ENCODE data around the gene C22orf39. TPM values are rescaled to one million over a fixed set of nuclear protein-coding genes. Genes with fewer than 3 reads are reported as not detected.

The C22orf39 gene, protein sequence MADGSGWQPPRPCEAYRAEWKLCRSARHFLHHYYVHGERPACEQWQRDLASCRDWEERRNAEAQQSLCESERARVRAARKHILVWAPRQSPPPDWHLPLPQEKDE
- total RNA-seq, result 10 to 100 TPM; 26.6 to 50.7 (median 39.4) TPM

DNA sequence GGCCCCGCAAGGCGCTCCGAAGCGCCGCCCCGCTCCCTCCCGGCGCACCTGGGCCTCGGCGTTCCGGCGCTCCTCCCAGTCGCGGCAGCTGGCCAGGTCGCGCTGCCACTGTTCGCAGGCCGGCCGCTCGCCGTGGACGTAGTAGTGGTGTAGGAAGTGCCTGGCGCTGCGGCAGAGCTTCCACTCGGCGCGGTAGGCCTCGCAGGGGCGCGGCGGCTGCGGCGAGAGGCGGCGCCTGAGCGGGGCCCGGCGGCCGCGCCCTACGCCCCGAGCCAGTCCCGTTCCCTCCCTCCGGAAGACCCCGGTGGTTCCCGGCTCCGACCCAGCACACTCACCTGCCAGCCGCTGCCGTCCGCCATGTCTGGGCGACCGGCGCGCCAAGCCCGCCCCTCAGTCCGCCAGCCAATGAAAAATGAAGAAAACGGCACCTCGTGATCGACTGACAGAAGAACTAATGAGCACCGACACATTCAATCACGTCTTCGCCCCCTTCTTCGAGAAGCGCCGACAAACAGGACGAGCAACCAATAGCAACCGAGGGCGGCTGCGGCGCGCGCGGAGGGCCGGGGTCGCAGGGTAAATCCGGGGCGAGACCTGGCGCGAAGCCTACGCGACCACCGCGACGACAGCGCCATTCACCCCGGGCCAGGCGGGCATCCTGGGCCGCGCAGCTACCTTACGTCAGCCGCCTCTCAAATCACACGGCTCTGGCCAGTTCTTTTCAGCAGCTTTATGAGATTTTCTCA is at the start of gene C22orf39:
Gene C22orf39, minus strand, starts transcription at position 382 of the 746 bp plus-strand sequence. Its CDS starts 23 bp downstream, at position 359.
- Histone ChIP-seq H3K4me1 (peaks cover 16 to 23% (median 21%) of the 10 kb centered on the region in 4 donors), H3K27me3 (no peaks in the 10 kb centered on the region), H3K36me3 (peaks cover 0 to 9% (median 0%) of the 10 kb centered on the region in 4 donors), H3K4me3 (peak within 1 kb of the TSS; percentile 66 to 95 (median 76)), H3K9me3 (no peaks in the 10 kb centered on the region), H3K27ac (peak within 1 kb of the TSS; percentile 92 to 97 (median 96))
- in situ Hi-C loops (cut with MboI; ENCODE audit: low pct_ligation_motif_present in 1 of 4, low pct_unique_long_range_greater_than_20kb in 1 of 4, low sequenced_read_pairs in 3 of 4), result no loop called here
- intact Hi-C loops (cut with DNase I; ENCODE audit: low total_unique reads), result no loop called here
- 1% methylated on average over 82 of the region's 92 CpGs; no CpG with 5 or more reads in 1 of the 2 donors for WGBS, 2 donors (ENCODE audit: low coverage in 1 of 2)
- peak; percentile 92 for DNase-seq
- no peak for TF ChIP-seq EP300 (IDR thresholded peaks at IDR 0.05; ENCODE audit: low read depth)
- peak; percentile 80 to 94 (median 91) for TF ChIP-seq POLR2AphosphoS5 (IDR thresholded peaks at IDR 0.05)
- TF ChIP-seq, protein P1, sequence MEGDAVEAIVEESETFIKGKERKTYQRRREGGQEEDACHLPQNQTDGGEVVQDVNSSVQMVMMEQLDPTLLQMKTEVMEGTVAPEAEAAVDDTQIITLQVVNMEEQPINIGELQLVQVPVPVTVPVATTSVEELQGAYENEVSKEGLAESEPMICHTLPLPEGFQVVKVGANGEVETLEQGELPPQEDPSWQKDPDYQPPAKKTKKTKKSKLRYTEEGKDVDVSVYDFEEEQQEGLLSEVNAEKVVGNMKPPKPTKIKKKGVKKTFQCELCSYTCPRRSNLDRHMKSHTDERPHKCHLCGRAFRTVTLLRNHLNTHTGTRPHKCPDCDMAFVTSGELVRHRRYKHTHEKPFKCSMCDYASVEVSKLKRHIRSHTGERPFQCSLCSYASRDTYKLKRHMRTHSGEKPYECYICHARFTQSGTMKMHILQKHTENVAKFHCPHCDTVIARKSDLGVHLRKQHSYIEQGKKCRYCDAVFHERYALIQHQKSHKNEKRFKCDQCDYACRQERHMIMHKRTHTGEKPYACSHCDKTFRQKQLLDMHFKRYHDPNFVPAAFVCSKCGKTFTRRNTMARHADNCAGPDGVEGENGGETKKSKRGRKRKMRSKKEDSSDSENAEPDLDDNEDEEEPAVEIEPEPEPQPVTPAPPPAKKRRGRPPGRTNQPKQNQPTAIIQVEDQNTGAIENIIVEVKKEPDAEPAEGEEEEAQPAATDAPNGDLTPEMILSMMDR (IDR thresholded peaks at IDR 0.05), result no peak
- TF ChIP-seq POLR2A (IDR thresholded peaks at IDR 0.05), result peak; percentile 78

DNA sequence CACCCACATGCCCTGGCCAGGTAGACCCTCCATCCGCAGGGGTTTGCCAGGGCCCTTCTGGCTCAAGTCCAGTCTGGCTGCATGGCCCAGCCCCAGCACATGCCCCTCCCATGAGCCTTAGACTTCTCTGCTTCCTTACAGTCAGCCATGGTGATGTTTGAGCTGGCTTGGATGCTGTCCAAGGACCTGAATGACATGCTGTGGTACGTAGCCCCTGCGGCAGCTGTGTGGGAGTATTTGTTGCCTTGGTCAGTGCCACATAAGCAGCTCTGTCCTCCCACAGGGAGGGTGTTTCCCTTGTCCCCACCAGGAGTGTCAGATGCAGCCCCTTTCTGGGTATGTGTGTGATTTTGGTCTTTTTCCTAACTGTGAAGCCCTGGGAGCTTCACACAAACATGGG is 49.7 kb upstream of the C22orf39 start:
- H3K36me3 ChIP-seq, result no peaks in the 10 kb centered on the region
- intact Hi-C loops (cut with DNase I; ENCODE audit: low total_unique reads) (no loop called here), in situ Hi-C loops (cut with MboI; ENCODE audit: low pct_ligation_motif_present in 1 of 4, low pct_unique_long_range_greater_than_20kb in 1 of 4, low sequenced_read_pairs in 3 of 4) (no loop called here)
- no peak for DNase-seq
- 72% methylated on average over 3 of the region's 3 CpGs; no CpG with 5 or more reads in 1 of the 2 donors for WGBS, 2 donors (ENCODE audit: low coverage in 1 of 2)
- H3K27ac ChIP-seq, result no peak overlapping the region
- TF ChIP-seq POLR2A (IDR thresholded peaks at IDR 0.05) (no peak), POLR2AphosphoS5 (IDR thresholded peaks at IDR 0.05) (no peak), EP300 (IDR thresholded peaks at IDR 0.05; ENCODE audit: low read depth) (no peak)
- TF ChIP-seq, protein P1 (IDR thresholded peaks at IDR 0.05), result no peak
- H3K4me3 ChIP-seq, result no peak overlapping the region
- no peaks in the 10 kb centered on the region for H3K9me3 ChIP-seq
- H3K4me1 ChIP-seq, result no peaks in the 10 kb centered on the region
- no peaks in the 10 kb centered on the region for H3K27me3 ChIP-seq

DNA sequence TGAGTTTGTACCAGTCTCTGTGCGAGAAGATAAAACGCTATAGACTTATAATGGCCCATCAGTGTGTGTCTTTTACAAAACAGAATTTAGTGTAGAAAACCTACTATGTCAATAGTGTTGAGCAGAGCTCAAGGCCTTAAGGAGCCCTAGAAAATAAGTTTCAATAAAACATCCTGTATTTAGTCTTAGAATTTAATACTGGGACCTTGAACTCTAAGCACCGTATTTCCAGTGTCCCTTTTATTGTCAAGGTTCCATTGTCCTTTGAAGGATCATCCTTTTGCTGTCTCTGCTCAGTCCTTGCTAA is 48.8 kb upstream of the C22orf39 start:
- TF ChIP-seq POLR2A (IDR thresholded peaks at IDR 0.05), result no peak
- no peak for TF ChIP-seq POLR2AphosphoS5 (IDR thresholded peaks at IDR 0.05)
- H3K4me3 ChIP-seq, result no peak overlapping the region
- no peaks in the 10 kb centered on the region for H3K27me3 ChIP-seq
- intact Hi-C loops (cut with DNase I; ENCODE audit: low total_unique reads) (no loop called here), in situ Hi-C loops (cut with MboI; ENCODE audit: low pct_ligation_motif_present in 1 of 4, low pct_unique_long_range_greater_than_20kb in 1 of 4, low sequenced_read_pairs in 3 of 4) (no loop called here)
- DNase-seq, result no peak
- H3K27ac ChIP-seq, result no peak overlapping the region
- no peaks in the 10 kb centered on the region for H3K36me3 ChIP-seq
- 94 to 96% methylated on average over 3 of the region's 3 CpGs for WGBS, 2 donors (ENCODE audit: low coverage in 1 of 2)
- H3K4me1 ChIP-seq, result no peaks in the 10 kb centered on the region
- H3K9me3 ChIP-seq, result no peaks in the 10 kb centered on the region

DNA sequence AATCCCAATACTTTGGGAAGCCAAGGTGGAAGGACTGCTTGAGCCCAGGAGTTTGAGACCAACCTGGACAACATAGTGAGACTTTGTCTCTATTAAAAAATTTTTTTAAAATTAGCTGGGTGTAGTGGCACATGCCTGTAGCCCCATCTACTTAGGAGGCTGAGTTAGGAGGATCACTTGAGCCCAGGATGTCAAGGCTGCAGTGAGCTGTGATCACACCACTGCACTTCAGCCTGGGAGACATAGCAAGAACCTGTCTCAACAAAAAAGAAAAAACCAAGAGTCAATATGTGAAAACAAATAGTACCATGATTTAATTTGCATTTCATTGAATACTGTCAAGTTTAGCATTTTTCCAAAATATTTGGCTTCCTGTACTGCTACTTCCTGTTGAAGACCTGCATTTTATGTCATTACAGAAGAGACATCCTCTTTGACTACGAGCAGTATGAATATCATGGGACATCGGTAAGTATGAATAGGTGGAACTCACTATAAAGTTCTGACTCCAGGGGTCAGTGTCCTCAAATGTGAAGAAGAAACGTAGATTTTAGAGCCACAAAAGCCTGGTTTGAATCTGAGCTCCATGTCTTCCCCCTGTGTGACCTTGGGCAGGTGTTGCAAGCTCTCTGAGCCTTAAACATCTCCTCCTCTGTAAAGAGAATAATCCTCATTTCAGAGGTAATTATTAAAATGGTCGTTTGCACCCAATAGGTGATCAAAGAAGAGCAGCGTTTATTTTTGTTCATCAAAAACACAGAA is 48.2 kb upstream of the C22orf39 start:
- Histone ChIP-seq H3K27me3 (no peaks in the 10 kb centered on the region), H3K4me1 (no peaks in the 10 kb centered on the region), H3K36me3 (no peaks in the 10 kb centered on the region), H3K9me3 (no peaks in the 10 kb centered on the region), H3K27ac (no peak overlapping the region), H3K4me3 (no peak overlapping the region)
- no peak for DNase-seq
- TF ChIP-seq POLR2AphosphoS5 (IDR thresholded peaks at IDR 0.05) (no peak), EP300 (IDR thresholded peaks at IDR 0.05; ENCODE audit: low read depth) (no peak), POLR2A (IDR thresholded peaks at IDR 0.05) (no peak)
- TF ChIP-seq, protein P1 (IDR thresholded peaks at IDR 0.05), result no peak
- in situ Hi-C loops (cut with MboI; ENCODE audit: low pct_ligation_motif_present in 1 of 4, low pct_unique_long_range_greater_than_20kb in 1 of 4, low sequenced_read_pairs in 3 of 4) (no loop called here), intact Hi-C loops (cut with DNase I; ENCODE audit: low total_unique reads) (no loop called here)
- 57 to 72% methylated on average over 4 to 5 of the region's 5 CpGs for WGBS, 2 donors (ENCODE audit: low coverage in 1 of 2)
